Measurements from ENCODE around the gene AFF1.

- TF ChIP-seq EZH2 (IDR thresholded peaks at IDR 0.05; ENCODE audit: low read length), result no peak
- no peak for TF ChIP-seq CTCF (optimal IDR thresholded peaks at IDR 0.05 in 1 of 3, IDR thresholded peaks at IDR 0.05 in 1 of 3, conservative IDR thresholded peaks at IDR 0.05 in 1 of 3; ENCODE audit: extremely low read depth in 1 of 3, insufficient read depth in 2 of 3, low read length in 3 of 3)
These were observed 120.1 kb downstream of the AFF1 start for GRCh38 chr4:87054900-87055299.

Data from keratinocyte (primary cell).